Stimulated activated memory B cell treated with anti-CD40 and anti-IgM and Interleukin-4, amounts not matched to agents 10 μg/mL and 1 μg/mL and 100 μg/mL, for 72 hours (primary cell): ENCODE measurements around the gene CTNNBIP1.

Source experiments
- ATAC-seq: fragments of 150-1000 bp; cut with Tn5 transposase; 2 replicates; pipeline ENCODE4 v1.10.0; 2021
- H3K27ac Mint-ChIP-seq: one replicate; pipeline ENCODE4 v1.8.0; 2022; ENCODE audit warnings: mild to moderate bottlenecking, mixed read lengths
- H3K27me3 Mint-ChIP-seq: one replicate; pipeline ENCODE4 v1.8.0; 2022; ENCODE audit warnings: mixed read lengths
- H3K36me3 Mint-ChIP-seq: one replicate; pipeline ENCODE4 v1.8.0; 2022; ENCODE audit warnings: mixed read lengths
- H3K4me1 Mint-ChIP-seq: one replicate; pipeline ENCODE4 v1.8.0; 2022; ENCODE audit warnings: mixed read lengths
- H3K4me3 Mint-ChIP-seq: one replicate; pipeline ENCODE4 v1.8.0; 2022; ENCODE audit warnings: mild to moderate bottlenecking, moderate library complexity, mixed read lengths
- H3K9me3 Mint-ChIP-seq: one replicate; pipeline ENCODE4 v1.8.0; 2022; ENCODE audit warnings: mixed read lengths

CTNNBIP1 gene

DNA sequence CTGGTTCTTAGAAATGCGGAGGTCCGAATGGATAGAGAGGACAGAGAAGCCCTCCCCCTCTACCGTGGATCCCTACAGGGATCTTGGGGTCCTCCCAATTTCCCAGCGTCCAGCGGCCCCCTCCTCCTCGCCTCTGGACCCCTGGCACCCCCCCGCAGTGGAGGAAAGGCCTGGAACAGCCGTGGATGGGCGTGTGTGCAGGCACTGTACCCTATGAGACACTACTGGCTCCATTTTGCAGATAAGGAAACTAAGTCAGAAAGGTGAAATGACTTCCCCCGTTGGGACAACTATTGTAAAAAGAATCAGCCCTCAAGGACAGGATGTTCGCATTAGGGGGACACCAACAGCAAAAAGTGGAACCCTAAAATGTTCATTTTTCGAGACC, 85.4 kb downstream of the CTNNBIP1 start:
- peaks cover 33% of the 10 kb centered on the region for H3K4me1 Mint-ChIP-seq
- H3K4me3 Mint-ChIP-seq, result peak overlapping the region; percentile 77
- no peaks in the 10 kb centered on the region for H3K27me3 Mint-ChIP-seq
- ATAC-seq, result no peak
- no peaks in the 10 kb centered on the region for H3K36me3 Mint-ChIP-seq
- no peaks in the 10 kb centered on the region for H3K9me3 Mint-ChIP-seq
- H3K27ac Mint-ChIP-seq, result peak overlapping the region; percentile 66

GRCh38 chr1:9823943-9824701, 85.9 kb downstream of the CTNNBIP1 start, which contains the start of gene CLSTN1:
CLSTN1 (minus strand) TSS chr1:9823965; CDS start chr1:9823733, 232 bp downstream.
- peak; percentile 89 for ATAC-seq
- H3K4me3 Mint-ChIP-seq, result peak within 1 kb of the TSS; percentile 89
- H3K9me3 Mint-ChIP-seq, result no peaks in the 10 kb centered on the region
- H3K4me1 Mint-ChIP-seq, result peaks cover 33% of the 10 kb centered on the region
- no peaks in the 10 kb centered on the region for H3K36me3 Mint-ChIP-seq
- H3K27ac Mint-ChIP-seq, result peak within 1 kb of the TSS; percentile 66
- no peaks in the 10 kb centered on the region for H3K27me3 Mint-ChIP-seq

GRCh38 chr1:9823693-9823942, 86.5 kb downstream of the CTNNBIP1 start:
- Mint-ChIP-seq H3K27me3 (no peaks in the 10 kb centered on the region), H3K4me1 (peaks cover 33% of the 10 kb centered on the region), H3K27ac (no peak overlapping the region), H3K9me3 (no peaks in the 10 kb centered on the region), H3K36me3 (no peaks in the 10 kb centered on the region), H3K4me3 (peak overlapping the region; percentile 73)
- ATAC-seq, result peak; percentile 49

DNA sequence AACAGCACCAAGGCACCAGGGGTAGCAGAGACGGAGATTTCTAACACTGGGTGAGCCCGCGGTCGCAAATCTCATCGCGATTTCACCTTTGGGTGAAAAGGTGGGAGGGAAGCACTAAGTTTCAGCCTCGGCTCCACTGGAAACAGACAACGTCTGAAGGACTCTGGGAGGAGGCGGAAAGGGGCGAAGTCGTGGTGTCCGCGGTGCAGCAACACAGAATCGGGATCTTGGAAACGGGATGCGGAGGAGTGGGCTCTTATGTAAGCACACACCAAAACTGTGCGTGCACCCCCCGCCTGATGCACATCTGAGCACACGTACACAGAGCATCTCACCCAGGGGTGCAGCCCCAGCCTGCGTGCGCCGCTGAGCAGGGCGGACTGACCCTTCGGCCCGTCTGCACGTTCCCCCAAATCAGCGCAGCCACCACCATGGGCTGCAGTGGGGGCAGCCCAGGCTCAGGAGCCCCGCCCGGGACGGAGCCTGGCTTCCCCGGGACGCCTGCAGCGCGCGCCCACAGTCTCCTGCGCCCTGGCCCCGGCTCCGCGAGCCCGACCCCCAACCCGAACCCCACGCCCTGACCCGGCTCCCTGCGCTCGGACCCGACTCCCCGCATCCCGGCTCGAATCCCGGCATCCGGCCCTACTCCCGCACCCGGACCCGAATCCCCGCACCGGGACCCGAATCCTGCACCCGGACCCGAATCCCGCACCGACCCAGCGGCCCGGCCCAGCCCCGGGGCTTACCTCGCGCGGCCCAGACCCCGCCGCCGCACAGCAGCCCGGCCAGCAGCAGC, 87.0 kb downstream of the CTNNBIP1 start:
- peak; percentile 44 for ATAC-seq
- Mint-ChIP-seq H3K4me3 (peak overlapping the region; percentile 89), H3K27ac (peak overlapping the region; percentile 62), H3K27me3 (no peaks in the 10 kb centered on the region), H3K36me3 (no peaks in the 10 kb centered on the region), H3K9me3 (no peaks in the 10 kb centered on the region), H3K4me1 (peaks cover 33% of the 10 kb centered on the region)

DNA sequence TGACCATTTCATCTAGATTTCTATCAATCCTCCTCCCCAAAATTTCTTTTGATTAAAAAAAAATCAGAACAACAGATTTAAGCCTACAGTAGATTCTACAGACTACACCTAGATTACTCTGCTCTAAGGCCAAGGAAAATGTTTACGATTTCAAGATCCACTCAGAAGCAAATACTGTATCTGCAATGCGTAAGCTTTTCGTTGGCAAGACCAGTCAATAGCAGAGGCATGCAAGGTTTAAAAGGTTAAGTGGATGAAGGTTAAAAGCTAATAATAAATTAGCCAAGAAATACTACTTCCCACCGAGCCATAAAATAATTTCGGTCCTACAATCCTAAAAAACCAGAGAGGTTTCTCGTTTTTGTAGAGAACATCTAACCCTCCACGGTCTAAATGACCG, 87.6 kb downstream of the CTNNBIP1 start:
- ATAC-seq, result no peak
- Mint-ChIP-seq H3K4me1 (peaks cover 33% of the 10 kb centered on the region), H3K27ac (peak overlapping the region; percentile 62), H3K4me3 (peak overlapping the region; percentile 89), H3K9me3 (no peaks in the 10 kb centered on the region), H3K27me3 (no peaks in the 10 kb centered on the region), H3K36me3 (no peaks in the 10 kb centered on the region)

- ATAC-seq, result no peak
- H3K4me3 Mint-ChIP-seq, result no peak overlapping the region
- H3K4me1 Mint-ChIP-seq, result peaks cover 33% of the 10 kb centered on the region
- no peaks in the 10 kb centered on the region for H3K9me3 Mint-ChIP-seq
- H3K36me3 Mint-ChIP-seq, result no peaks in the 10 kb centered on the region
- no peak overlapping the region for H3K27ac Mint-ChIP-seq
- H3K27me3 Mint-ChIP-seq, result no peaks in the 10 kb centered on the region
These were observed 88.4 kb downstream of the CTNNBIP1 start for GRCh38 chr1:9821710-9822109.

- Mint-ChIP-seq H3K9me3 (no peaks in the 10 kb centered on the region), H3K27me3 (no peaks in the 10 kb centered on the region), H3K27ac (no peak overlapping the region), H3K36me3 (no peaks in the 10 kb centered on the region), H3K4me1 (peaks cover 34% of the 10 kb centered on the region), H3K4me3 (no peak overlapping the region)
- ATAC-seq, result no peak
These were observed 89.5 kb downstream of the CTNNBIP1 start for GRCh38 chr1:9820521-9820920.

DNA sequence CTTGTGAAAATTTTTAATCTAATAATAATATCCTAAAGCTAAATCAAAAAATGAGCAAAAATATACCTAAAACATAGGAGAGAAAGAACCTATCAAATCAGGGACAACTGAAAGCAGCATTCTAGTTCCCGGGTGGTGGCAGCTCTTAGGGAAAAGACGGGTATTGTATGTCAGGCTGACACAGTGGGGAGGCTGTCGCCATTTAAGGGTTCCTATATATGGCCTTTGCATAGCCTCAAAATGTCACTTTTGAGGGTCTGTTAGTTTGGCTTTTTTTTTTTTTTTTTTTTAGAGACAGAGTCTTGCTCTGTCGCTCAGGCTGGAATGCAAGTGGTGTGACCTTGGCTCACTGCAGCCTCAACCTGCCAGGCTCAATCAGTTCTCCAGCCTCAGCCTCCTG, 92.3 kb downstream of the CTNNBIP1 start:
- H3K36me3 Mint-ChIP-seq, result no peaks in the 10 kb centered on the region
- H3K4me3 Mint-ChIP-seq, result no peak overlapping the region
- no peak for ATAC-seq
- peaks cover 23% of the 10 kb centered on the region for H3K4me1 Mint-ChIP-seq
- no peak overlapping the region for H3K27ac Mint-ChIP-seq
- H3K9me3 Mint-ChIP-seq, result no peaks in the 10 kb centered on the region
- no peaks in the 10 kb centered on the region for H3K27me3 Mint-ChIP-seq

GRCh38 chr1:9816199-9816598, 93.9 kb downstream of the CTNNBIP1 start:
- Mint-ChIP-seq H3K4me3 (no peak overlapping the region), H3K4me1 (peaks cover 17% of the 10 kb centered on the region), H3K27ac (no peak overlapping the region), H3K9me3 (no peaks in the 10 kb centered on the region), H3K36me3 (no peaks in the 10 kb centered on the region), H3K27me3 (no peaks in the 10 kb centered on the region)
- ATAC-seq, result no peak

DNA sequence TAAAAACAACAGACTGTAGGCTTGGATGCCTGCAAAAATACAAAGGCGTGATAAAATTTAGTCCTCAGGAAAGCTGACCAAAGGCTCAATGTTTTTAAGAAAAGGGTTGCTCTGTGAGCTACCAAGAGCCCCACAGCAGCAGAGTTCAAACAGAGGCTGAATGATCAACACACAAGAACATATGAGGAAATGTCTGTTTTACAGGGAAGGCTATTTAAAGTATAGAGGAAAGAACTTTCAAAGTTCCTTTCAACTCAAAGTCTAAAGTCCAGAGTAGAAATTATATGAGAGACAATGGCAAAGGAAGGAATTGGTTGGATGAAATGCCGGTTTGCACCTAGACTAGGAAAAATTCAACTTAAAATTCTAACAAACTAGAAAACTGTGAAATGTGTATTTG, 94.9 kb downstream of the CTNNBIP1 start:
- no peak for ATAC-seq
- no peaks in the 10 kb centered on the region for H3K27me3 Mint-ChIP-seq
- H3K4me1 Mint-ChIP-seq, result peaks cover 17% of the 10 kb centered on the region
- no peak overlapping the region for H3K27ac Mint-ChIP-seq
- H3K36me3 Mint-ChIP-seq, result peaks cover 6% of the 10 kb centered on the region
- H3K9me3 Mint-ChIP-seq, result no peaks in the 10 kb centered on the region
- no peak overlapping the region for H3K4me3 Mint-ChIP-seq

DNA sequence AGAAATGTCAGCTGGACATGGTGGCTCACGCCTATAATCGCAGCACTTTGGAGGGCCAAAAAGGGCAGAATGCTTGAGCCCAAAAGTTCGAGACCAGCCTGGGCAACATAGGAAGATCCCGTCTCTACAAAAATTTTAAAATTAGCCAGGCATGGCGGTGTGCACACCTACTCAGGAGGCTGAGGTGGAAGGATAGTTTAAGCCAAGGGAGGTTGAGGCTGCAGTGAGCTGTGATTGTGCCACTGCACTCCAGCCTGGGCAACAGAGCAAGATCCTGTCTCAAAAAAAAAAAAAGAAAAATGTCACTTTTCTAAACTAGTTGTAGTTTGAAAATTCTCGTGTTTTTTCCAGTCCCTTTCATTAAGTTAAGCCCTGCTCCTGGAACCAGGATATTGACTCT, 95.5 kb downstream of the CTNNBIP1 start:
- Mint-ChIP-seq H3K4me1 (peaks cover 23% of the 10 kb centered on the region), H3K4me3 (no peak overlapping the region), H3K36me3 (peaks cover 6% of the 10 kb centered on the region), H3K27ac (no peak overlapping the region), H3K9me3 (no peaks in the 10 kb centered on the region), H3K27me3 (no peaks in the 10 kb centered on the region)
- no peak for ATAC-seq

- Mint-ChIP-seq H3K4me3 (no peak overlapping the region), H3K27me3 (no peaks in the 10 kb centered on the region), H3K36me3 (peaks cover 11% of the 10 kb centered on the region), H3K9me3 (no peaks in the 10 kb centered on the region), H3K4me1 (peaks cover 45% of the 10 kb centered on the region), H3K27ac (no peak overlapping the region)
- no peak for ATAC-seq
These were observed 98.7 kb downstream of the CTNNBIP1 start for GRCh38 chr1:9811239-9811966.

DNA sequence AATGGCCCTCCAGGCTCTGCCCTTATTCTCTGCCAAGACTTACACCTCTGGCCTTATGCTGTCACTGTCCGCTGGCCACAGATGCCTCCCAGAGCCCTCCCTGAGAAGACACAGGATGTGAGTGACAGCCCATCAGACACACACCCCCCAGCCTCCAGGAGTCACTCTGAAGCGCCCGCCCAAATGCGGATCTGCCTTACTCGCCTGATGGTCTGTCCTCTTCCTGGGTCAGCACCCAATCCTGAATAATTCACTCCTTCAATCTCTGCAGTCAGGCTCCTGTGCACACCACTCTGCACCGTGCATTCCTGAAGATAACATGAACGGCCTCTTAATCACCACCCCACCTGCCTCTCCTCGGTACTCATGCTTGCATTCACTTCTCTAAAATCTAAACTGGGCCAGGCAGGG, 101.0 kb downstream of the CTNNBIP1 start:
- no peak overlapping the region for H3K4me3 Mint-ChIP-seq
- no peaks in the 10 kb centered on the region for H3K27me3 Mint-ChIP-seq
- ATAC-seq, result no peak
- no peaks in the 10 kb centered on the region for H3K9me3 Mint-ChIP-seq
- peaks cover 47% of the 10 kb centered on the region for H3K4me1 Mint-ChIP-seq
- H3K27ac Mint-ChIP-seq, result peak overlapping the region; percentile 47
- peaks cover 11% of the 10 kb centered on the region for H3K36me3 Mint-ChIP-seq

GRCh38 chr1:9808459-9808858, 101.6 kb downstream of the CTNNBIP1 start:
- peaks cover 42% of the 10 kb centered on the region for H3K4me1 Mint-ChIP-seq
- no peaks in the 10 kb centered on the region for H3K9me3 Mint-ChIP-seq
- H3K36me3 Mint-ChIP-seq, result peaks cover 11% of the 10 kb centered on the region
- H3K27ac Mint-ChIP-seq, result no peak overlapping the region
- ATAC-seq, result no peak
- H3K27me3 Mint-ChIP-seq, result no peaks in the 10 kb centered on the region
- no peak overlapping the region for H3K4me3 Mint-ChIP-seq

- H3K9me3 Mint-ChIP-seq, result no peaks in the 10 kb centered on the region
- ATAC-seq, result no peak
- H3K27me3 Mint-ChIP-seq, result no peaks in the 10 kb centered on the region
- peaks cover 11% of the 10 kb centered on the region for H3K36me3 Mint-ChIP-seq
- H3K4me1 Mint-ChIP-seq, result peaks cover 49% of the 10 kb centered on the region
- H3K4me3 Mint-ChIP-seq, result no peak overlapping the region
- H3K27ac Mint-ChIP-seq, result peak overlapping the region; percentile 34
These were observed 102.5 kb downstream of the CTNNBIP1 start for GRCh38 chr1:9807541-9807940.
